ENCODE measurements around the gene SPAG8.

Gene SPAG8

DNA sequence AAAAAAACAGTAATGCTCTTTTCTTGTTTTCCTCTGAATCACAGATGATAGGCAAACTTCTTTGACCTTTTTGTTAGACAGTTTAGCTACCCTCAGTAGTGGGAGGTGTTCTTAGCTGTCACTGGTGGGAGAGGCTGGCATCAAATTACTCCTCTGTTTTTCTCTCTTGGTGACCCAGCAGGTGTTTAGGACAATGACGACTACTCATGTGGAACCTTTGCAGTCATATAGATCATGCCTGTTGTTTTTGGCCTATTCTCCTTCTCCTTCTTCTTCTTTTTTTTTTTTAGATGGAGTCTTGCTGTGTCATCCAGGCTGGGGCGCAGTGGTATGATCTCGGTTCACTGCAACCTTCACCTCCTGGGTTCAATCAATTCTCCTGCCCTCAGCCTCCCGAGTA lies 36.0 kb downstream of the SPAG8 start:
- H3K4me1 ChIP-seq, result peaks cover 2% of the 10 kb centered on the region
- no peaks in the 10 kb centered on the region for H3K79me2 ChIP-seq
- no peaks in the 10 kb centered on the region for H3K27me3 ChIP-seq (ENCODE audit: control insufficient read depth, insufficient read depth, low read length)
- no peaks in the 10 kb centered on the region for H3K9me3 ChIP-seq (ENCODE audit: control insufficient read depth, low read length)
- H3K36me3 ChIP-seq (ENCODE audit: control insufficient read depth, insufficient read depth, low read length), result no peaks in the 10 kb centered on the region
- H2AFZ ChIP-seq, result no peak overlapping the region
- H3K9ac ChIP-seq, result no peak overlapping the region
- no peak overlapping the region for H3K27ac ChIP-seq
- H3K4me2 ChIP-seq (ENCODE audit: low read length), result no peak overlapping the region
- TF ChIP-seq, protein P1, sequence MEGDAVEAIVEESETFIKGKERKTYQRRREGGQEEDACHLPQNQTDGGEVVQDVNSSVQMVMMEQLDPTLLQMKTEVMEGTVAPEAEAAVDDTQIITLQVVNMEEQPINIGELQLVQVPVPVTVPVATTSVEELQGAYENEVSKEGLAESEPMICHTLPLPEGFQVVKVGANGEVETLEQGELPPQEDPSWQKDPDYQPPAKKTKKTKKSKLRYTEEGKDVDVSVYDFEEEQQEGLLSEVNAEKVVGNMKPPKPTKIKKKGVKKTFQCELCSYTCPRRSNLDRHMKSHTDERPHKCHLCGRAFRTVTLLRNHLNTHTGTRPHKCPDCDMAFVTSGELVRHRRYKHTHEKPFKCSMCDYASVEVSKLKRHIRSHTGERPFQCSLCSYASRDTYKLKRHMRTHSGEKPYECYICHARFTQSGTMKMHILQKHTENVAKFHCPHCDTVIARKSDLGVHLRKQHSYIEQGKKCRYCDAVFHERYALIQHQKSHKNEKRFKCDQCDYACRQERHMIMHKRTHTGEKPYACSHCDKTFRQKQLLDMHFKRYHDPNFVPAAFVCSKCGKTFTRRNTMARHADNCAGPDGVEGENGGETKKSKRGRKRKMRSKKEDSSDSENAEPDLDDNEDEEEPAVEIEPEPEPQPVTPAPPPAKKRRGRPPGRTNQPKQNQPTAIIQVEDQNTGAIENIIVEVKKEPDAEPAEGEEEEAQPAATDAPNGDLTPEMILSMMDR (IDR thresholded peaks at IDR 0.05), result no peak
- no peak overlapping the region for H3K4me3 ChIP-seq (ENCODE audit: low read depth, low read length)

DNA sequence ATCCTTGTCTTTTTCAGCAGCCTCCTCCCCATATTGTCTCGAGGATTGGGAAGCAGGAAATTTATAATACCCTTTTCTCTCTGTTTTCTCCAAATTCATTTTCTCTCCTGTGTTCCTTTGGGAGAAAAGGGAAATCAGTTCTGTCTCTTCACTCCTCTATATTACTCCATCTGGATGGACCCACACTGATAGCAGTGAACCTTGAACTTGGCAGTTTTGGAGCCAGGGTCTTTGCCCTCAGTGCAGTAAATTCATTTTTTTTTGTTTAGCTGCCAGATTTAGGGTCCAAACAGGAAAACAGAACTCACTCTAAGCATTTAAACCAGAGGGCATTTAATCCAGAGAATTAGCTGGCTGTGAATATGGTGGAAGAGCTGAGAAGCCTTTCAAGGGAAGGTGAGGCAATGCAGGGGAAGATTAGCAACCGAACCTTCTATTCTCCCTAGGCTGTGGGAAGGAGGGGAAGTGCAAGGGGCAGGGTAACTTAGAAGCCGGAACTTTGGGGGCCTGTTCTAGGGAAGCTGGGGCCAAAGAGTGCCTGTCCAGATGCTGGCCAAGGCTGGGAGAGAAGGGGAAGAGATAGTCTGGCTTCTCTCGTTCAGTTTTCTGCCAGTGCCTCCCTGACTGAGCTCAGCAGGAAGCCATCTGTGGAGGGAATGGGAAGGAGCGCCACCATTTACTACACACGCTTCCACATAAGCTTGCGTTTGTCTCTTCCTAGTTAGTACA lies 37.0 kb downstream of the SPAG8 start:
- TF ChIP-seq, protein P1 (IDR thresholded peaks at IDR 0.05), result no peak
- no peak overlapping the region for H3K27ac ChIP-seq
- no peaks in the 10 kb centered on the region for H3K79me2 ChIP-seq
- no peak overlapping the region for H3K9ac ChIP-seq
- H3K4me3 ChIP-seq (ENCODE audit: low read depth, low read length), result no peak overlapping the region
- no peaks in the 10 kb centered on the region for H3K9me3 ChIP-seq (ENCODE audit: control insufficient read depth, low read length)
- peaks cover 2% of the 10 kb centered on the region for H3K4me1 ChIP-seq
- peak overlapping the region; percentile 11 for H2AFZ ChIP-seq
- no peak overlapping the region for H3K4me2 ChIP-seq (ENCODE audit: low read length)
- no peaks in the 10 kb centered on the region for H3K36me3 ChIP-seq (ENCODE audit: control insufficient read depth, insufficient read depth, low read length)
- no peaks in the 10 kb centered on the region for H3K27me3 ChIP-seq (ENCODE audit: control insufficient read depth, insufficient read depth, low read length)

DNA sequence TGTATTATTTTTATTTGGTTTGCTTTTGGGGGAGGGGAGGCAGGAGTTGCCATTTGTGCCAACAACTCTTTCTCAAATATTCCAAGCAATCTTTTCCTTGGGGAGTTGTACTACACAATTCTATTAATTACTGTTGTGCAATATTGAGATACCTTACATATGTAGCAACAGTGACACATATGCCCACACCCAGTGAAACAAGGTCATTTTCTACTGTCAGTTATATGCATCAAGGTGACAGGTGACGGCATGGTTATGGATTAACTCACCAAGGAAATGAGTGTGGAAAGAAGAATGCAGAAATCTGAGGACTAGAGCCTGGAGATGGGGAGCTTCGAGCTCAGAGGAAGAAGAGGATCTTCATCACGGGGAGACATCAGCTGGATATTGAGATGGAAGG lies 40.1 kb downstream of the SPAG8 start:
- Histone ChIP-seq H3K9me3 (ENCODE audit: control insufficient read depth, low read length) (no peaks in the 10 kb centered on the region), H3K27ac (no peak overlapping the region), H3K79me2 (peaks cover 16% of the 10 kb centered on the region), H3K4me2 (ENCODE audit: low read length) (no peak overlapping the region), H3K36me3 (ENCODE audit: control insufficient read depth, insufficient read depth, low read length) (no peaks in the 10 kb centered on the region), H3K9ac (no peak overlapping the region), H3K4me1 (peaks cover 2% of the 10 kb centered on the region), H3K4me3 (ENCODE audit: low read depth, low read length) (no peak overlapping the region), H2AFZ (no peak overlapping the region), H3K27me3 (ENCODE audit: control insufficient read depth, insufficient read depth, low read length) (no peaks in the 10 kb centered on the region)
- TF ChIP-seq, protein P1 (IDR thresholded peaks at IDR 0.05), result no peak

DNA sequence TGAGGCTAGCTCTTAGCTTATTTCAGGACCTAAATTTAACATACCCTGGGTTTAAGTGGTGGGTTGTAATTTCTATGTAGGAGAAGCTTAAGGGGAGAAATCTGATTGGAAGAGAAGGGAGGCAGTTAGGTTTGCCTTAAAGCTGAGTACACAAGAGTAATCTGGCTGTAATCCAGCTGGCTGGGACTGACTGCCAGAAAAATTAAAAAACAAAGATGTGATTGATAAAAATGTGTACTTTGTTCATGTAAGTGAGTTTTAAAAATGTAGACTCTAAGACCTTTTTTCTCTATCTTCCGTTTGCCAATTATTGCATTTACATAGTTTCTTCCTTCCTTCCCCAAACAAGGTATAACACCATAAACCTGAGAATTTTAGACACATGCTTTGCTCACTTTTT lies 40.5 kb downstream of the SPAG8 start:
- H3K36me3 ChIP-seq (ENCODE audit: control insufficient read depth, insufficient read depth, low read length), result no peaks in the 10 kb centered on the region
- H3K9ac ChIP-seq, result no peak overlapping the region
- H3K4me1 ChIP-seq, result peaks cover 2% of the 10 kb centered on the region
- peak overlapping the region; percentile 47 for H3K27ac ChIP-seq
- H3K79me2 ChIP-seq, result peaks cover 16% of the 10 kb centered on the region
- TF ChIP-seq, protein P1 (IDR thresholded peaks at IDR 0.05), result no peak
- H3K4me3 ChIP-seq (ENCODE audit: low read depth, low read length), result no peak overlapping the region
- H3K4me2 ChIP-seq (ENCODE audit: low read length), result peak overlapping the region; percentile 32
- no peaks in the 10 kb centered on the region for H3K9me3 ChIP-seq (ENCODE audit: control insufficient read depth, low read length)
- H2AFZ ChIP-seq, result no peak overlapping the region
- H3K27me3 ChIP-seq (ENCODE audit: control insufficient read depth, insufficient read depth, low read length), result no peaks in the 10 kb centered on the region

DNA sequence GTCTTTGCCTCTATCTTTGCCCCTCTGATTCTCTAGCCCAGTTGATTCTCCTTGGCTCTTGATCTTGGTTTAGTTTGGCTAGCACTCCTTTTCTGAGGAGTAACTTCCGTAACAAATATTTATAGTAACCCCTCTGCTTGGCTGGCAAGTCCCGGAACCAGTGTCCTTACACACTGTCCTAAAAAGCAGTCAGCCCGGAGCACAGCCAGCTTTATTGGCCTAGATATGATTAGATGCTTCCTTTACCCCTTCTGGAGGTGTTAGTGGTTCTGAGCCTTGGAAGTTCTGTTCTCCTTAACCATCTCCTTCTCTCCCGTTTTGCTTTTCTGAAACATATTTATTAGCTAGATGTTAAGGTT lies 41.0 kb downstream of the SPAG8 start:
- H3K9me3 ChIP-seq (ENCODE audit: control insufficient read depth, low read length), result no peaks in the 10 kb centered on the region
- no peaks in the 10 kb centered on the region for H3K27me3 ChIP-seq (ENCODE audit: control insufficient read depth, insufficient read depth, low read length)
- H3K4me3 ChIP-seq (ENCODE audit: low read depth, low read length), result no peak overlapping the region
- H3K36me3 ChIP-seq (ENCODE audit: control insufficient read depth, insufficient read depth, low read length), result no peaks in the 10 kb centered on the region
- no peak overlapping the region for H3K9ac ChIP-seq
- peaks cover 16% of the 10 kb centered on the region for H3K79me2 ChIP-seq
- TF ChIP-seq, protein P1 (IDR thresholded peaks at IDR 0.05), result no peak
- H3K4me2 ChIP-seq (ENCODE audit: low read length), result peak overlapping the region; percentile 32
- H2AFZ ChIP-seq, result no peak overlapping the region
- peak overlapping the region; percentile 47 for H3K27ac ChIP-seq
- H3K4me1 ChIP-seq, result peaks cover 2% of the 10 kb centered on the region
